Measurements from ENCODE around the gene RAX2. TPM values are rescaled to one million over a fixed set of nuclear protein-coding genes. Genes with fewer than 3 reads are reported as not detected.

Gene RAX2
- total RNA-seq, 4 donors from 2014 or later: not detected

GRCh38 chr19:3768015-3768747 is 3.8 kb downstream of the RAX2 start:
- no peak for TF ChIP-seq CTCF (IDR thresholded peaks at IDR 0.05; ENCODE audit: low read depth)

- no peak for TF ChIP-seq CTCF (IDR thresholded peaks at IDR 0.05; ENCODE audit: low read depth)
Measured at GRCh38 chr19:3767050-3767449, 5.0 kb downstream of the RAX2 start.

- no peak for TF ChIP-seq CTCF (IDR thresholded peaks at IDR 0.05; ENCODE audit: low read depth)
Measured at GRCh38 chr19:3766520-3766919, 5.5 kb downstream of the RAX2 start.

- TF ChIP-seq CTCF (IDR thresholded peaks at IDR 0.05; ENCODE audit: low read depth): no peak
Measured at GRCh38 chr19:3765121-3765520, 6.9 kb downstream of the RAX2 start.

- no peak for TF ChIP-seq CTCF (IDR thresholded peaks at IDR 0.05; ENCODE audit: low read depth)
Measured at GRCh38 chr19:3762501-3763459, 9.2 kb downstream of the RAX2 start, which contains the start of gene MRPL54. Gene MRPL54 (plus strand): TSS chr19:3762682. CDS start chr19:3762701, 19 bp downstream.

GRCh38 chr19:3762130-3762473 is 9.9 kb downstream of the RAX2 start:
- no peak for TF ChIP-seq CTCF (IDR thresholded peaks at IDR 0.05; ENCODE audit: low read depth)
